Fibroblast of lung (primary cell): Measurements from ENCODE around the gene TTC27.

Experiments
- EZH2 ChIP-seq: IDR thresholded peaks from 2 replicates; pipeline ENCODE4 v1.5.1; 2012; ENCODE audit warnings: low read length, control low read depth, mild to moderate bottlenecking; ENCODE audit errors: missing control alignments
- TF ChIP-seq, protein P1 (sequence below), 2 donors: IDR thresholded peaks in 1 of 2; conservative IDR thresholded peaks in 1 of 2; 1 replicate in 1 of 2; 2 replicates in 1 of 2; pipeline ENCODE4 v1.5.1; 2011 to 2012; ENCODE audit warnings: low read length in 2 of 2, control low read depth in 1 of 2, inconsistent platforms in 1 of 2, low read depth in 1 of 2, mild to moderate bottlenecking in 1 of 2

DNA sequence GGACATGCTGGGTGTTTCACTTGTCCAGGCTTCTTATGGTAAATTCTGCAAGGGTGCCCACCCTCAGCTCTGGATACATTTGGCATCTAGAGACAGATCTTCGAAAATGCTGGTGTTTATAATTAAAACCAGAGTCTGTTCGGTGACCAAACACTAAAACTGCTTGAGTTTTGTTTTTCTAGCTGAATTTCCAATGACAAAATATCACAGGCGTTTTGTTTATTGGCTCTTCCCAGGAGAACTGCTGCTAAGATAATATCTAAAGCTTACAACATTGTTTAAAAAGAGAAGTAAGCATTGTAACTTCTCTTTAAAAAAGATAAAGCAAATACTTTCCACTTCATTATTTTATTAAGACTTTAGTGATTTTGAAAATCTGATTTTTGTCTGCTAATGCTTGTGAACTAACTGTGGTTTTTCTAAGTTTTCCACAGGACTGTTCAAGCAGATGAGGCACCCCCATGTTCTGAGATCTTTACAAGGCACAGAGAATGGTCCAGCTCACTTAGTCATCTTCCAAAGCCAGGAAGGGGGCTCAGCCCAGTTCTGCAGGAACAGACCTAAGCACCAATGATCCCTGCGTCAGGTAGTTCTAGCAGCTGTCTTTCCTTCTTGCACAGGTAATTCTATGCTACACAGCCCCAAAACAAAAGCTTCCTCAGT is 224.1 kb downstream of the TTC27 start:
- TF ChIP-seq, protein P1, sequence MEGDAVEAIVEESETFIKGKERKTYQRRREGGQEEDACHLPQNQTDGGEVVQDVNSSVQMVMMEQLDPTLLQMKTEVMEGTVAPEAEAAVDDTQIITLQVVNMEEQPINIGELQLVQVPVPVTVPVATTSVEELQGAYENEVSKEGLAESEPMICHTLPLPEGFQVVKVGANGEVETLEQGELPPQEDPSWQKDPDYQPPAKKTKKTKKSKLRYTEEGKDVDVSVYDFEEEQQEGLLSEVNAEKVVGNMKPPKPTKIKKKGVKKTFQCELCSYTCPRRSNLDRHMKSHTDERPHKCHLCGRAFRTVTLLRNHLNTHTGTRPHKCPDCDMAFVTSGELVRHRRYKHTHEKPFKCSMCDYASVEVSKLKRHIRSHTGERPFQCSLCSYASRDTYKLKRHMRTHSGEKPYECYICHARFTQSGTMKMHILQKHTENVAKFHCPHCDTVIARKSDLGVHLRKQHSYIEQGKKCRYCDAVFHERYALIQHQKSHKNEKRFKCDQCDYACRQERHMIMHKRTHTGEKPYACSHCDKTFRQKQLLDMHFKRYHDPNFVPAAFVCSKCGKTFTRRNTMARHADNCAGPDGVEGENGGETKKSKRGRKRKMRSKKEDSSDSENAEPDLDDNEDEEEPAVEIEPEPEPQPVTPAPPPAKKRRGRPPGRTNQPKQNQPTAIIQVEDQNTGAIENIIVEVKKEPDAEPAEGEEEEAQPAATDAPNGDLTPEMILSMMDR (conservative IDR thresholded peaks at IDR 0.05 in 1 of 2, IDR thresholded peaks at IDR 0.05 in 1 of 2; ENCODE audit: low read depth in 1 of 2, low read length in 2 of 2), result no peak
- TF ChIP-seq EZH2, result no peak
